Thyroid gland (tissue), 4 donors: Measurements from ENCODE around the gene CAVIN2.

Source experiments
- CTCF ChIP-seq, 6 experiments: fragments of 200-600 bp in 3 of 6; fragments of 450-650 bp in 3 of 6; sonication (generic) in 3 of 6; IDR thresholded peaks; one replicate each; pipeline ENCODE4 v1.5.1; 2016 to 2019; ENCODE audit warnings: antibody characterized with exemption in 6 of 6, mild to moderate bottlenecking in 2 of 6, inconsistent platforms in 1 of 6, moderate library complexity in 1 of 6
- POLR2A ChIP-seq, 2 donors: fragments of 450-650 bp; IDR thresholded peaks; one replicate each; pipeline ENCODE4 v1.6.1; 2017; ENCODE audit warnings: antibody characterized with exemption in 2 of 2, mild to moderate bottlenecking in 2 of 2, moderate library complexity in 1 of 2

DNA sequence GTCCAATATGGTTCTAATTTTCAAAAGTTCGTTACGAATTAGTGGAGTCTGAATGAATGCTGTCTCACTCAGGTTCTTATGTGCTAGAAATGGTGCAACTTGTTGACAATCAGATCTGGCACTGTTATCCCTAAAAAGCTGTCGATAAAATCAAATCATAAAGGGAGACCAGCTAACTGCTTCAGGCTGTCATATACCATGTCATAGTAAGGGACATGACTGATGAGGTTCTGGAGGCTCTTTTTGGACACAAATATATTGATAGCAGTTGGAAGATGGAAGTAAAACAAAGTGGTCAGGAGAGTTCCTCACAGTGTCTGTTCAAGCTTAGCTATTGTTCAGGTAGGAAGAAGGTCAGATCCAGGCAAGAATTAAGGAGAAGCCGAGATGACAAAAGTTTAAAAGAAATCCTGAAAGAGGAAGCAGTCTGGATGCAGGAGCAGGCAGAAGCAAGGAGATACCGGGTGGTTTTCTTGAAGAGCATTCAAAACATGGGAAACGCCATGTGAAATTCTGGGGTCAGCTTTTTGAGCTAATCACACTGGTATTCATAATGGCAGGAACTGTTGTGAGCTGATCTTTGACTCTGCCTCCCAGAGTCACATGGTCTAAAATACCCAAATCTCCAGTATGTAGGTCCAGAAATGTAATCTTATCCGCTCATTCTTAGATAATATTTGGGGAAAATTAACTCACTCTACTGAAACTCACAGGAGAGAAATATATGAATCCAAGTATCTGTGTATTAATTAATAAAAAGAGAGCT is 9.4 kb upstream of the CAVIN2 start:
- no peak for TF ChIP-seq CTCF (IDR thresholded peaks at IDR 0.05)
- TF ChIP-seq POLR2A (IDR thresholded peaks at IDR 0.05) = no peak
